AG09319 (cell line): ENCODE results near the gene GPHN.

ENCODE experiments used
- DNase-seq: peaks from one replicate; pipeline ENCODE4 v3.0.0-alpha.2; 2010; ENCODE audit warnings: low read depth; ENCODE audit errors: extremely low read depth
- TF ChIP-seq, protein P1 (sequence below): IDR thresholded peaks from 2 replicates; pipeline ENCODE4 v1.5.1; 2011; ENCODE audit warnings: low read depth, mild to moderate bottlenecking, inconsistent platforms, low read length, moderate library complexity

GPHN gene

GRCh38 chr14:67133144-67133543, 625.2 kb downstream of the GPHN start:
- DNase-seq: no peak
- TF ChIP-seq, protein P1, sequence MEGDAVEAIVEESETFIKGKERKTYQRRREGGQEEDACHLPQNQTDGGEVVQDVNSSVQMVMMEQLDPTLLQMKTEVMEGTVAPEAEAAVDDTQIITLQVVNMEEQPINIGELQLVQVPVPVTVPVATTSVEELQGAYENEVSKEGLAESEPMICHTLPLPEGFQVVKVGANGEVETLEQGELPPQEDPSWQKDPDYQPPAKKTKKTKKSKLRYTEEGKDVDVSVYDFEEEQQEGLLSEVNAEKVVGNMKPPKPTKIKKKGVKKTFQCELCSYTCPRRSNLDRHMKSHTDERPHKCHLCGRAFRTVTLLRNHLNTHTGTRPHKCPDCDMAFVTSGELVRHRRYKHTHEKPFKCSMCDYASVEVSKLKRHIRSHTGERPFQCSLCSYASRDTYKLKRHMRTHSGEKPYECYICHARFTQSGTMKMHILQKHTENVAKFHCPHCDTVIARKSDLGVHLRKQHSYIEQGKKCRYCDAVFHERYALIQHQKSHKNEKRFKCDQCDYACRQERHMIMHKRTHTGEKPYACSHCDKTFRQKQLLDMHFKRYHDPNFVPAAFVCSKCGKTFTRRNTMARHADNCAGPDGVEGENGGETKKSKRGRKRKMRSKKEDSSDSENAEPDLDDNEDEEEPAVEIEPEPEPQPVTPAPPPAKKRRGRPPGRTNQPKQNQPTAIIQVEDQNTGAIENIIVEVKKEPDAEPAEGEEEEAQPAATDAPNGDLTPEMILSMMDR: no peak

DNA sequence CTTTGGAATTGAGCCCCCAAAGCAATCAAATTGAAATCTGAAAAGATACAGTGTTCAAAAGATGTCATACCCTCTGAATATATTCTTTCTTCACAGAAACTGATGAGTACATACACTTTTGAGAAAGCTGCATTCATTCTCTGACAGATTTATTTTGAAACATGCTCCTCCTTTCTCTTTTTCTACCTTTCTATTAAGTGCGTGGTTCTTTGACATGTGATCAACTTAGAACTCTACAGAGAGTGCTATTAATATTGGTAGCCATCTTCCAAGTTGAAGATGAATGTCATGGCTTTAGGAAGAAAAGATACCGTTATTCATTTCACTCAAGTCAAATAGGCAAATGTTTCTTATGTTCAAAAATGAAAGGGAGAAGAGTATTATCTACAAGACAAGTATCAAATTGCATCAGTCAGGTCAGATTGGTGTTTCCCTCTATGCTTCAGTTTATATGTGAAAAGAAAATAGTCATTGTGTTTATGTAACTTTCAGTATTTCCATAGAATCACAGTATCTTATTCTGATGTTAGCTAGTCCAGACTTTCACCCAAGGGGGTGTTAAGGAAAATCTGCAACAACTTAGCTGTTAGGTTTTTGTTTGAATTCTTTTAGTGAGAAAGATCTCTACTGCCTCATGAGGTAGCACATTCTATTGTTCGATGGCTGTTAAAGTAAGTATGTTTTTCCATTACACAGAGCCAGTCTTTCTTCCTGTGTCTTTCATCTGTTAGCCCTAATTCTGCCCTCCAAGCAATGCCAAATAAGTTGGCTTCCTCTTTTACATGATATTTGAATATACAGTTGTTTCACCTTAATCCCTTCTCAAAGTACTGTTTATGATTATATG, 625.9 kb downstream of the GPHN start:
- no peak for DNase-seq
- TF ChIP-seq, protein P1: no peak

DNA sequence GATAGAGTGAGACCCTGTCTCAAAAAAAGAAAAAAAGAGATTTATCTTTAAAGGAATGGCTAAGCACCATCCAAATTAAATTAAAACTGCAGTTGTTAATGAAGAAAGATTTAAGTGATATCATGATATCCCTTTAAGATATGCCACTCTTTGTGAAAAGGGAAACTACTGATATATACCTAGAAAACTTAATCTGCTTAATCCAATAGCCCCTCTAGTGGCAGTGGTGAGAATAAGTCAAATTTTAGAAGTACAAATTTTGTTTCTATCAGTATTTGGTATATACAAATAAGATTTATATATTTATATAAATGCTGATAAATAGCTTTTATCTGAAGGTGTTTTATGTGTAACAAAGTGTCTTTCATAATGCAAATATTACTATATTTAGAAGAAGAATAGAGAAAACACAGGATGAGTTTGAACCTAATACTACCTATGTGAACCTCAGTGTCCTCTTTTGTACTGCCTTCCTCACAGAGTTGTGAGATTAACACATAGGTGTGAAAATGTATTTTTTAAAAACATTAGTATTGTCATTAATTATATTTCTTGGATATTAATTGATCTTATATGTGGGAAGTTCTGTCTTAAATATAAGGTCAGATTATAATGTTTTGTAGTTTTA, 629.9 kb downstream of the GPHN start:
- TF ChIP-seq, protein P1: peak; percentile 49
- DNase-seq: no peak

DNA sequence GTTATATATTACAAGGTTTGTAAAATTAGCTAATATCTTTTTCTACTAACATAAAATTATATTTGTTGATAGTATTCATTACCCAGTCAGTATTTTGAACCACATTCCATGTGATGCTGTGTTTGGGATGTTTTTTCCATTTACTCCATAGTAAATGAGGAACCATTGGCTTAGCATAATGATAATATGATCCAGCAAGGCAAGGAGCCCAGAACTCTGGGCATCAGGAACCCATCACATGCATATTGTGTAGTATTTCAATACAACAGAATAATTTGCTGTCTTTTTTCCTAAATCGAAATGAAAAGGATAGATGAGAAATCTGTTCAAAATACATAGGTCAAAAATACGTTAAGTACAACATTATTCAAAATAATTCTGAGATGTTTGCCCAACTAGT, 632.6 kb downstream of the GPHN start:
- TF ChIP-seq, protein P1: no peak
- DNase-seq: no peak

DNA sequence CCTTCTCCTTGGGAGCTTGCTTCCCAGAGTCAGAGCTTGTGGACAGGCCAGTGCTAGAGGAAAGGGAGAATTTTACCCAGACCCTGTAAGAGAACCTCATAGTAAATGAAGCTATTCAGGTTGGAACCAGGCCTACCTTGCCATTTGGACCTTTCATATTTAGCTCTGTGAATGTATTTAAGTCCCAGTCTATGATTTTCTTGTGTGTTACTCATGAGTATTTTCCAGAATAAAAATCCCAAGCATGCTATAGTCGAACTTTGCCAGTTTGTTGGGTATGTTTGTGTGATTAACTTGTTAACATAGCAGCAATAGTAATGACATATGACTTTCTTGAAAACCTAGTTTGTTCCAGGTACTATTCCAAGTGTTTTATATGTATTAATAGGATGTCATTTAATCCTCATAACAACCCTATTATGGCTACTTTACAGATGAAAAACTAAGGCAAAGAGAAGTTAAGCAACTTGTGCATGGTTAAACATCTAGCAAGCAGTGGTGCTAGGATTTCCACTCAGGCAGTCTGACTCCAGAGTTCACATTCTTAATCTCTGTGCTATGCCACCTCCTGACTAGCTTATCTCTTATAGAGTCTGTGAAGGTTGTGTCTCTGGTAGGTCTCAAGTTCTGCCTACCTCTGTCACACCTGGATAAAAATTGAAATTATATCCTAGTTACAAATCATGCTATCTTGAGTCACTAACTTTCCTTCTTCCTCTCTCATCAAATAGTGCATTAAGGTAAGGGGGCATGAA, 633.4 kb downstream of the GPHN start:
- TF ChIP-seq, protein P1: no peak
- no peak for DNase-seq

DNA sequence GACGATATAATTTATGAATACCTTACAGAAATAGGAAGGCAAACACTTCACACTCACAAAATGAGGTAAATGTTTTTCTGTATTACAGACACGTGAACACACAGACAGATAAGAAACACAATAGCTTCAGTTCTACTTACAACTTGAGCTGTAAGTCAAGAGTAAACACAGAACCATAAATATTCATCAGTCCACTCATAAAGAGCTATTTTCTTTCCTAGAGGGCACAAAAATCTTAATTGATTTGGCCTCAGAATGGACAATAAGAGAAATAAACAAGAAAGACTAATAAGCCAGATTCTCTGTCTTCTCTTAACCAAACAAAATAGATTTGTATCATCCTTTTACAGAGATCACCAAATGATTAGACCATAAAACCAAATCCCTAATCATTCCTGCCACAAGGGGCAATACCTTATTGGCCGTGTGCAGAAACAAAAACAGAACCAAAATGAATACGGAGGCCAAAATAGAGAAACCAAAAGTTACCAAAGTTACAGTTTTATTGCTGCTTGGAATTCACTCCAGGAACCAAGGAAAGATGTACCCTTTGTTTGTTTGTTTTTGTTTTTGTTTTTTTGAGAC, 643.2 kb downstream of the GPHN start:
- TF ChIP-seq, protein P1: peak; percentile 24
- no peak for DNase-seq
